Mucosa of rectum (tissue), 2 donors: ENCODE measurements around the gene C1QTNF6.

Experiments used
- H3K27ac ChIP-seq, 2 donors: one replicate each; pipeline ENCODE4 v1.7.0; 2013; ENCODE audit warnings: inconsistent platforms in 2 of 2, low read depth in 2 of 2, low read length in 2 of 2
- H3K27me3 ChIP-seq, 2 donors: one replicate each; pipeline ENCODE4 v1.7.0; 2013; ENCODE audit warnings: low read length in 2 of 2; ENCODE audit not compliant: control insufficient read depth in 2 of 2, insufficient read depth in 2 of 2
- H3K36me3 ChIP-seq, 2 donors: one replicate each; pipeline ENCODE4 v1.7.0; 2013; ENCODE audit warnings: low read length in 2 of 2; ENCODE audit not compliant: control insufficient read depth in 2 of 2, insufficient read depth in 2 of 2
- H3K4me1 ChIP-seq, 2 donors: one replicate each; pipeline ENCODE4 v1.7.0; 2013; ENCODE audit warnings: low read length in 2 of 2, mild to moderate bottlenecking in 1 of 2; ENCODE audit not compliant: control insufficient read depth in 2 of 2, insufficient read depth in 2 of 2
- H3K4me3 ChIP-seq, 2 donors: one replicate each; pipeline ENCODE4 v1.7.0; 2013; ENCODE audit warnings: low read length in 2 of 2
- H3K9ac ChIP-seq, 2 donors: one replicate each; pipeline ENCODE4 v1.7.0; 2013; ENCODE audit warnings: low read length in 2 of 2, low read depth in 1 of 2, mild to moderate bottlenecking in 1 of 2
- H3K9me3 ChIP-seq, 2 donors: one replicate each; pipeline ENCODE4 v1.7.0; 2013; ENCODE audit warnings: low read length in 2 of 2; ENCODE audit not compliant: control insufficient read depth in 2 of 2
- donor health status: healthy.
- donor health status: Normal muscosa, but diverticular disease.

The C1QTNF6 gene

DNA sequence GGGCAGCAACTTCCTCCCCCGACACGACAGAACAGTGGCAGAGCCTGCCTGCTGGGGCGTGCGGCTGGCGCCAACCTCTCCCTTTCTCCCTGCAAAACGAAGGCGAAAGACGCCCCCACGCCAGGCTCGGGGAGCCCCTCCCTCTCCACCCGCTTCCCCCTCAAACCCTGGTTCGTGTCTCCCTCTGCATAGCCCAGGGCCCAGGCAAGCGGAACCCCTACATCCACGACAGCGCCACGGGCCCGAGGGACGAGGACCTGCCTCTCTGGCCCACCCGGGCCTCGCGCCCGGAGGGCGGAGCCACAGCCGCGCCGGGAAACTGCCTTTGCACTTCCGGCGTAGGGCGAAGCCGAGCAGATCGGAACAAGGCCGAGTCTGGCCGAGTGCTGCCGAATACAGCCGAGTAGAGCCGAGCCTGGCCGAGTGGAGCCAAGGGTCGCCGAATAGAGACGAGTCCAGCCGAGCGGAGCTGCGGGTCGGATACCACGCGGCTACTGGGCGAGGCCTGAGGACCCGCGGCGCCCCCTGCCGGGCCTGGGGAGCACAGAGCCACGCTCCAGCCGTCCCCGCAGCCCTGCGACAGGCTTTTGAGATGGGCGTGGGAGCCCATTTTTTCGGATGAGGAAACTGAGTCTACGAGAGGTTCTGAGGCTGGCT is 11.2 kb upstream of the C1QTNF6 start:
- peak overlapping the region; percentile 77 to 90 for H3K4me3 ChIP-seq
- H3K9ac ChIP-seq: peak overlapping the region; percentile 95 to 98
- H3K4me1 ChIP-seq: peaks cover 35 to 37% of the 10 kb centered on the region in 2 donors
- H3K36me3 ChIP-seq: no peaks in the 10 kb centered on the region
- H3K27ac ChIP-seq: peak overlapping the region; percentile 88 to 95
- no peaks in the 10 kb centered on the region for H3K9me3 ChIP-seq
- H3K27me3 ChIP-seq: no peaks in the 10 kb centered on the region

DNA sequence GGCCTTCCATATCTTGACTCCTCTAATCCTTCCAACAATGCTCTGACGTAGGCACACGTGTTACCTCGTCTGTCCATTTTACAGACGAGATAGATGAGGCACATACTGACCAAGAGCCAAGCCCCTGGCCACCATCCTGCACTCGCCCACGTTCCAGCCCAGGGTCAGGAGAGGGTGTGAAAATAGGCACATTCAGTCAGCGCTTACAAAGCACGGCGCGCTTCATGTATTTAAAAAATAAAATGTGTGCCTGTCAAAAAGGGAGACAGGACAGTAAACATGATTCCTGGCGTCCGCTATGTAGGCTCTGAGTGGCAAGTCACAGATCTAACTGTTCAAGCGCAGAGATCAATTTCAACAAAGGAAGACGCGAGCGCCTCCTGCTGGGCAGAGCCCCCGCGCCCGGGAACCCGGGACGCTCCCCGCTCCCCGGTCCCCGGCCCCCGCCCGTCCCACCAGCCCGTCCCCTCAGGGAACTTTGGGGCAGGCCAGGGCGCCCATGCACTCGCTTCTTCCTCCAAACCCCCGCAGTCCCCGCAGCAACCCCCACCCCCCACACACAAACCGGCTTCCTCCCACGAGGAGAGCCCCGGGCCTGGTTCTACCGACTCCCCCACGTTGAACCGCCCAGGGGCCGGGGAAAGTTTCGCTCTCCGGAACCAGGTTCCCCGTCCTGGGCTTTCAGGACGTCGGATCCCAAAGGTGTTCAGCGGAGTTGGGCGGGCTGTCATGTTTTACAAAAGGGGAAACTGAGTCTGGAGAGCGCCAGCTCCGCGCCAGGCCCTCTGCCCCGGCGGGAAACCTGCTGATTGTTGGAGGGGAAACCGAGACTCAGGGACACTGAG is 10.4 kb upstream of the C1QTNF6 start:
- Histone ChIP-seq H3K36me3 (no peaks in the 10 kb centered on the region), H3K4me1 (peaks cover 40 to 41% of the 10 kb centered on the region in 2 donors), H3K27me3 (no peaks in the 10 kb centered on the region), H3K27ac (peak overlapping the region; percentile 88 to 95), H3K9ac (peak overlapping the region; percentile 95 to 98), H3K9me3 (no peaks in the 10 kb centered on the region), H3K4me3 (peak overlapping the region; percentile 77 to 90)

- Histone ChIP-seq H3K27me3 (no peaks in the 10 kb centered on the region), H3K27ac (peak overlapping the region; percentile 88 to 95), H3K9me3 (no peaks in the 10 kb centered on the region), H3K9ac (peak overlapping the region; percentile 56 to 95), H3K36me3 (no peaks in the 10 kb centered on the region), H3K4me3 (peak overlapping the region; percentile 66 to 77), H3K4me1 (peaks cover 44 to 49% of the 10 kb centered on the region in 2 donors)
Observed at GRCh38 chr22:37197451-37198257, 9.6 kb upstream of the C1QTNF6 start.

- H3K27ac ChIP-seq: peak overlapping the region; percentile 88 to 95
- peaks cover 48 to 55% of the 10 kb centered on the region in 2 donors for H3K4me1 ChIP-seq
- no peaks in the 10 kb centered on the region for H3K9me3 ChIP-seq
- H3K9ac ChIP-seq: peak overlapping the region; percentile 38 to 95
- no peaks in the 10 kb centered on the region for H3K36me3 ChIP-seq
- H3K4me3 ChIP-seq: peak overlapping the region; percentile 22 to 66
- no peaks in the 10 kb centered on the region for H3K27me3 ChIP-seq
Observed at GRCh38 chr22:37196539-37197450, 8.7 kb upstream of the C1QTNF6 start.

GRCh38 chr22:37195921-37196320 is 7.9 kb upstream of the C1QTNF6 start:
- Histone ChIP-seq H3K4me1 (peaks cover 48 to 55% of the 10 kb centered on the region in 2 donors), H3K27ac (peak overlapping the region; percentile 88 to 95), H3K36me3 (no peaks in the 10 kb centered on the region), H3K9ac (peak overlapping the region in 1 of 2 donors; percentile 45), H3K4me3 (no peak overlapping the region), H3K27me3 (no peaks in the 10 kb centered on the region), H3K9me3 (no peaks in the 10 kb centered on the region)

GRCh38 chr22:37194750-37195149 is 6.7 kb upstream of the C1QTNF6 start:
- Histone ChIP-seq H3K27ac (peak overlapping the region; percentile 66 to 81), H3K27me3 (no peaks in the 10 kb centered on the region), H3K4me1 (peaks cover 44 to 51% of the 10 kb centered on the region in 2 donors), H3K4me3 (no peak overlapping the region), H3K36me3 (no peaks in the 10 kb centered on the region), H3K9me3 (no peaks in the 10 kb centered on the region), H3K9ac (no peak overlapping the region)

GRCh38 chr22:37193629-37194191 is 5.7 kb upstream of the C1QTNF6 start:
- H3K36me3 ChIP-seq: no peaks in the 10 kb centered on the region
- H3K27ac ChIP-seq: peak overlapping the region; percentile 66 to 81
- H3K4me3 ChIP-seq: no peak overlapping the region
- peak overlapping the region; percentile 15 to 52 for H3K9ac ChIP-seq
- no peaks in the 10 kb centered on the region for H3K27me3 ChIP-seq
- peaks cover 46 to 52% of the 10 kb centered on the region in 2 donors for H3K4me1 ChIP-seq
- H3K9me3 ChIP-seq: no peaks in the 10 kb centered on the region

DNA sequence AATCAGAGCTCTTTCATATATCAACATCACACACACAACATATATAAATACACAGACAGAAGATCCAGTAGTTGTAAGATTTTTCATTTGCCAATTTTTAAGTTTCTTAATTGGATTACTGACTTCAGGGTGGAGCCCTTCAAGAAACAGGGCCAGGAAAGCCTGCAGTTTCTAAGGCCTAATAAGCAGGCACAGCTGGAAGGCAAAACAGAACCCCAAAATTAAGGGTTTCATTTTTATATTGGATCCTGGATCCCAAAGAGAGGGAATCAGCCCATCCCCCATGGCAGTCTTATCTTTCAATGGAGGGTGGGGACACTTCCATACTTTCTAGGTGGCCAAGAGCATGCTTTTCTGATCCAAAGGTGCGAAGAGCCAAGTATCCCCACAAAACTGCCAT is 4.7 kb upstream of the C1QTNF6 start:
- Histone ChIP-seq H3K27me3 (no peaks in the 10 kb centered on the region), H3K36me3 (no peaks in the 10 kb centered on the region), H3K9ac (no peak overlapping the region), H3K27ac (peak overlapping the region; percentile 18 to 81), H3K4me3 (peak overlapping the region in 1 of 2 donors; percentile 7), H3K9me3 (no peaks in the 10 kb centered on the region), H3K4me1 (peaks cover 49 to 54% of the 10 kb centered on the region in 2 donors)

- no peaks in the 10 kb centered on the region for H3K9me3 ChIP-seq
- H3K9ac ChIP-seq: no peak overlapping the region
- peak overlapping the region; percentile 18 to 56 for H3K27ac ChIP-seq
- H3K27me3 ChIP-seq: no peaks in the 10 kb centered on the region
- no peaks in the 10 kb centered on the region for H3K36me3 ChIP-seq
- peaks cover 49 to 54% of the 10 kb centered on the region in 2 donors for H3K4me1 ChIP-seq
- H3K4me3 ChIP-seq: no peak overlapping the region
Observed at GRCh38 chr22:37192204-37192603, 4.2 kb upstream of the C1QTNF6 start.
